Stimulated activated CD8-positive, alpha-beta memory T cell treated with anti-CD3 and anti-CD28 coated beads, Interleukin-7, amount 100 ng/mL, for 4 hours (primary cell): ENCODE data around the gene ATP2A3.

Experiments
- DNase-seq, 2 donors: peaks; one replicate each; pipeline ENCODE4 v3.0.0-alpha.2; 2020; ENCODE audit warnings: low read depth in 2 of 2

The ATP2A3 gene

GRCh38 chr17:3964203-3965117, at the start of gene ATP2A3:
TSS of gene ATP2A3 (minus strand) at chr17:3964437. CDS start at chr17:3964291, 146 bp downstream.
- peak in 1 of 2 donors; percentile 64 for DNase-seq

DNA sequence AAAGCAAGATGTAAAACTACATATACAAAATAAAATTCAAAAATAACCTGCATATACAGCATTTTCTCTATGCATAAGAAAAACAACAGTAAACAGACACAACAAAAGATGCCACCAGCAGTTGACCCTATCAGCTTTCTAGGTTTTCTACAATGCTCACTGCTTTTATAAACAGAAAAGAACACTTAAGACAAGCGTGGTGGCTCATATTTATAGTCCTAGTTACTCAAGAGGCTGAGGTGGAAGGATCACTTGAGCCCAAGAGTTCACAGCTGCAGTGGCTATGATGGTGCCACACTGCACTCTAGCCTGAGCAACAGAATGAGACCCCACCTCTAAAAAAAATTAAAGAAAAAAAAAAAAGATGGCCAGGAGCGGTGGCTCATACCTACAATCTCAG, 46.5 kb upstream of the ATP2A3 start:
- no peak for DNase-seq

DNA sequence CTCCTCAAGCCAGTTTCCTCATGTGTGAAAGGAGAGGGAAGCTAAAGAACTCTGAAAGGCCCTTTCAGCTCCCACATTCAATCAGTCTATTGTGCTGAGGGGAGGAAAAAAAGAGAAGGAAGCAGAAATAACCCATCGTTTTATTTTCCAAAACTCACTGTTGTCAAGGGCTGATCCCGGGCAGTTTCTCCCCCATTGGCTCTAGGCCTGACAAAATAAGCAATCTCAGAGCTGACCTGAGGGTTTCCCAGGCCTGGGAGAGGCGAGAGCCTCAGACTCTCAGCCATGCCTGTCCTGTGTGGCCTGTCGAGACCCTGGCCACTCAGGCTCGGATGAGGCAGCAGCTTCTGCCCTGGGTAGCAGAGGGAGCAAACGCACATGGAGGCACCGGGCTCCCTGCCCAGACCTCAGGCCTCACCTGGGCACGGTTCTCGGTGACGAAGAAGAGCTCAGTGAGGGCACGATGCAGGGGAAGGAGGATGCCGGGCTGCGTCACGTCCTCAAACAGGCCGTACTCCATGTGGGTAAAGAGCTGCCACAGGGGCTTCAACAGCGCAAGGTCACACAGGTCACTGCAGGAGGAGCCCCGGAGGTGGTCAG, 45.0 kb upstream of the ATP2A3 start:
- DNase-seq: no peak

DNA sequence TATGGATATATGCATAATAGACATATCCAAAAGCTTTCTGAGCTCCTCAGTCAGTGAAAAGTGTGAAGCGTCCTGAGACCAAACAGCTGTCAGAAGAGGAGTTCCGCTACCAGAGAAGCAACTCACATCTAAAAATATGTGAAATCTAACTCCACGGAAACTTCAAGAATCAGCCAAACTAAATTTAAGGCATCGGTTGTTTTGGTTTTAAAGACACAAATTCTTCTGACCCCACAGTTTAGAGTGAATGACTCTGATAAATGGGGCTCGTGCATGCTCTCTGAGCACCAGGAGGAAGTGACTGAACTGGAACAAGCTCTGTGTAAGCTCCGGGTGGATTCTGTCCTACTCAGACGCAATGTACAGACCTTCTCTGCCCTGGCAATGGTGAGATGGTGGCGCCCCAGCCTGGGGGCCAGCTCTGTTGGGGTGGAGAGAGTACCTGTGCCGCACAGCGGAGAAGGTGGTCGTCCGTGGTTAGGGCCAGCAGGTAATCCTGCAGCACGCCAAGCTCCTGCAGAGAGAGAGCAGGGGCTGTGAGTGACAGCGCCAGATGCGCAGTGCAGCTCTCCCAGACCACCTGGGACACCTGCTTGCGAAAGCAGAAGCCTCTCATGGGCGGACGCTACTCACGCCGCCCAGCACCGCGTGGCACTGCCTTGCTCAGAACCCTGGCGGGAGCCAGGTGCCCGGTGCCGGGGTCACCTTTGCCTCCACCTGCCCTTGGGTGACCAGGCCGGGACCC, 44.4 kb upstream of the ATP2A3 start:
- no peak for DNase-seq

GRCh38 chr17:4008082-4008435, 43.8 kb upstream of the ATP2A3 start:
- no peak for DNase-seq

DNA sequence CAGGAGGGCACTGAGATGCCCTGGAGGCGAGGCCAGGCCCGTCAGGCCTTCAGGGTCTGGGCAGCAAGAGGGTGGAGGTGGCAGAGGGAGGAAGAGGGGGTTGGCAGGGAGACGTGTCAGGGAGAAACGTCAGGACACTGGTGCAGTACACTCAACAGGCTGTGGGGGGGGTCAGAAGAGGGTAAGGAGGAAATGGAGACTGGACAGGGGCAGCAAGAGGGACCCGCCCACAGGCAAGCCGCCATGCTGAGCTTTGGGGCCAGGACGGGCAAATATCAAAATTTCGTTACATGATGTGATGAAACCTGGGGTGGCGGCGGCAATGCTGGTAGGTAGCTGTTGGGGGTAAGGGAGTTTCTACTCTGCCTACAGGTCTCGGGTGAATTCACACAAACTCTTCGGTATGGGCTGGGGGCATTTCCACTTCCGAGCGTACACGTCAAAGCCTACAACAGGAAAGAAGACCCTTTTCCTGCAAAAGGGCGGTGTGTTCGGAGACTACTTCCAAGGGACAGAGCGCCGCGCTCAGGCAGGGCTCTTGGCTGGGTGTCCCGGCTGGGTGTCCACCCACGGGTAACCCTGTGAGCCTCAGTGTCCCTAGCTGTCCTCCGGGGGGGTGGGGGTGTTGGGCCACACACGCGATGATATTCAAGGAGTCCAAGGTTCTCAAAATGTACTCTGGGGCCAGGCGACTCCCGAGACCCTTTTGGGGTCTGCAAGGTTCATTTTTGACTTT, 43.3 kb upstream of the ATP2A3 start:
- no peak for DNase-seq

GRCh38 chr17:4006745-4007211, 42.5 kb upstream of the ATP2A3 start:
- no peak for DNase-seq

DNA sequence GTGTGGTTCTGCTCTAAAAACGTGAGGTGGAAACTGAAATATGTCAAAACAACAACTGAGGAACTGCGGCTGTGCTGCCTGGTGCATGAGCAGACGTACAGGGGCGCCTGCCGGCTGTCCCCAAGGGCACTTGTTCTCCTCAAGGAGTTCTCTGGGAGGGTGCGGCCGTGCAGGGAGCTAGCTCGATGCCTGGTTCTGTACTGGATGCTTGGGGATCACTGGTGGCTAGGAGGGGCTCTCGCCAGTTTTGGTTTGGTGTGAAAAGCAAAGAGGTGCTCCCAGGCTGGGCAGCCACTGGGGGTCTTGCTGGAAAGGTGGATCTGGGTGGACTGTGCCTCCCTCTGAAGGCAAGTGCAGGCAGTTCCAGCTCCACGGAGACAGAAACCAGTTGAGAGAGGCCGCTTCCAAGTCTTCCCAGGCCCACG, 41.9 kb upstream of the ATP2A3 start:
- DNase-seq: no peak

- DNase-seq: no peak
Observed at GRCh38 chr17:4005296-4006164, 41.3 kb upstream of the ATP2A3 start.

- DNase-seq: peak in 1 of 2 donors; percentile 20
Observed at GRCh38 chr17:4004517-4005295, 40.5 kb upstream of the ATP2A3 start.

DNA sequence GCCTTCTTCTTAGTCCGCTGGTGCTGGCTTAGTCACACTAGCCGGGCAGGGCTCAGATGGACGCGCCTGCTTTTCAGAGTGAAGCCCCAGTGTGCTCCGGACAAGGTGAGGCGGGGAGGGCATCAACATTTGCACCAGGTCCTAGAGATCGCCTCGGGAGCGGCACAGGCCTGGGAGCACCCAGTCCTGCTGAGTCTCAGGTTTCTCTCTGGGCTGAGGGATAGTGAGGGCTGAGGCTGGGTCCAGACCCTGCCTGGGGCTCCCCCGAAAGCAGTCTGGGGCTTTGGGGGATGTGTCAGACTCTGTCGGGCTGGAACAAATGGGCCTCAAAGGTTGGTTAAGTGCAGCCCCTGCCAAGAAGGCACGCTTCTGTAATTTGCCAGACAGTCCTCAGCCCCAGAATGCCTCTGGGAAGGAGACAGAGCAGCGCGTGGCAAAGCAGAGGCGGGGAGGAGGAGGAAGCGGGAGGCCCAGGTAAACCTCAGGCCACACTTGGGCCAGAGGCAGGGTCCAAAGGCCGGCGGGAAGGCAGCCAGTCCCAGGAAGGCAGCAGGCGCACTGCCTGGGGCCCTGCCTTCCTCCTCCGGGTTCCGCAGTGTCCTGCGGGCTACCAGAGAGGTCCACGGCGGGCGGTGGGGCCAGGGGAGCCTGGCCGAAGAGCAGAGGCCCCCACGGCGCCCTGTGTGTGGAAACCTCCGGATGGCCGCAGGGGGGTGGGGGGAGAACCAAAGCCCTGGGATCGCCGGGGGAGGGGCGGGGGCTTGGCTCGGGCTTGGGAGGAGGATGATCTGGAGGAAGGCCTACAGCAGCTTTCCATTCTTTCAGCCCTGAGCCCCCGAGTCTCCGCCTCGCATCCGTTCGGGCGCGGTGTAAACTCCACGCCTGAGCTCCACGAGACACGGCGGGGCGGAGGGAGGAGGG, 39.5 kb upstream of the ATP2A3 start:
- no peak for DNase-seq

GRCh38 chr17:4003131-4003500, 38.9 kb upstream of the ATP2A3 start:
- DNase-seq: no peak

GRCh38 chr17:4001048-4001590, 36.9 kb upstream of the ATP2A3 start:
- DNase-seq: no peak

DNA sequence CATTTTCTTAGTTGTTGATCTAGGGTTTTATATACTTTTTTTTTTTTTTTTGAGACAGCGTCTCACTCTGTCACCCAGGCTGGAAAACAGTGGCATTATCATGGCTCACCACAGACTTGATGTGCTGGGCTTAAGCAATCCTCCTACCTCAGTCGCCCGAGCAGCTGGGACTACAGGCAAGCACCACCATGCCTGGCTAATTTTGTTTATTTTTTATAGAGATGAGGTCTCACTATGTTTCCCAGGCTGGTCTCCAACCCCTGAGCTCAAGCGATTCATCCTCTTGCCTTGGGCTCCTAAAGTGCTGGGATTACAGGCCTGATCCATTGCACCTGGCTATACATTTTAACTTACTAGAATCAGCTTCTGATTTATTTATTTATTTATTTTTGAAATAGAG, 34.2 kb upstream of the ATP2A3 start:
- DNase-seq: no peak

GRCh38 chr17:3995067-3995466, 30.8 kb upstream of the ATP2A3 start:
- no peak for DNase-seq

DNA sequence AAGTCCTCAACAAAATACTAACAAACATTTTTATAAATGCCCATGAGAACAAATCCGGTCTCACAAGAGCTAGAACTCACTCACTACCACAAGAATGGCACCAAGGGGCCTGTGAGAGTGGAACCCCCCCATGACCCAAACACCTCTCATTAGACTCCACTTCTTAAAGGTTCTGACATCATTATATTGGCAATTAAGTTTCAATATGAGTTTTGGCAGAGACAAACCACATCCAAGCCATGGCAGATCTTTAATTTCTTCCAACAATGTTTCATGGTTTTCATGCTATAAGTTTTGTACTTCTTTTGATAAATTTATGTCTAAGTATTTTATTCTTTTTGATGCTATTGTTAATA, 30.0 kb upstream of the ATP2A3 start:
- no peak for DNase-seq

DNA sequence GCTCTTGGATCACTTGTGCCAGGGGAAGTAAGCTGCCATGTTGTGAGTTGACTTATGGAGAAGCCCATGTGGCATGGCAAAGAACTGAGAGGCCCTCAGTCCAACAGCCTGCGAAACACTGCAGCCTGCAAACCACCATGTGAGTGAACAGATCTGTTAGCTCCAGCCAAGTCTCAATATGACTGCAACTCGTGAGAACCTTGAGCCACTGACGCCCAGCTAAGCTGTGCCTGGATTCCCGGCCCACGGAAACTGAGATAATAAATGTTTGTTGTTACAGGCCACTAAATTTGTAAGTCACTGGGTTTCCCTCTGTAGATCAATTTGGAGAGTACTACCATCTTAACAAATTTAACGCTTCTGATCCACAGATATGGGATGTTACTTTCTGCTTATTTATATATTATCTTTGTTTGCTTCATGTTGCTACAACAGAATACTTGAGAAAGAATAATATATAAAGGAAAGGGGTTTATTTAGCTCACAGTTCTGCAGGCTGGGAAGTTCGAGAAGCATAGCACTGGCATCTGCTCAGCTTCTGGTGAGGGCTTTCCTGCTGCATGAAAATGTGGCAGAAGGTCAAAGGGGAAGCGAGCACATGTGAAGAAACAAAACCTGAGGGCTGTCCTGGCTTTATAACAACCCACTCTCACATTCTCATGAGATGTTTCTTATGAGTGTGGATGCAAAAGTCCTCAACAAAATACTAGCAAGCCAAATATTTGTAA, 29.4 kb upstream of the ATP2A3 start:
- DNase-seq: no peak

DNA sequence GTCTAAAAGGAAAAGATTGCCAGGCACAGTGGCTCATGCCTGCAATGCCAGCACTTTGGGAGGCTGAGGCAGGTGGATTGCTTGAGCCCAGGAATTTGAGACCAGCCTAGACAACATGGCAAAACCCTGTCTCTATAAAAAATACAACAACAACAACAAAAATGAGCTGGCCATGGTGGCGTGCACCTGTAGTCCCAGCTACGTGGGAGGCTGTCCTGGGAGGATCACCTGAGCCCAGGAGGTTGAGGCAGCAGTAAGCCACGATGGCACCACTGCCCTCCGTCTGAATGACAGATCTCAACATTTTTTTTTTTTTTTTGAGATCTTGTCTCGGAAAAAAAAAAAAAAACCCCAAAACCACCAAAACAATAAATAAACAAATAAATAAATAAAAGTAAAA, 28.1 kb upstream of the ATP2A3 start:
- no peak for DNase-seq
